ENCODE measurements around the gene ZW10. TPM values are rescaled to one million over a fixed set of nuclear protein-coding genes. Genes with fewer than 3 reads are reported as not detected.
A peak's percentile ranks its signal among the peaks of the same experiment; 100 is the strongest.

The ZW10 gene
- total and polyA plus RNA-seq, 2 of the 13 experiments (the other 11 are each of a cell fraction or from before 2014, with no cell fraction given), result 5.8 to 31.3 TPM

DNA sequence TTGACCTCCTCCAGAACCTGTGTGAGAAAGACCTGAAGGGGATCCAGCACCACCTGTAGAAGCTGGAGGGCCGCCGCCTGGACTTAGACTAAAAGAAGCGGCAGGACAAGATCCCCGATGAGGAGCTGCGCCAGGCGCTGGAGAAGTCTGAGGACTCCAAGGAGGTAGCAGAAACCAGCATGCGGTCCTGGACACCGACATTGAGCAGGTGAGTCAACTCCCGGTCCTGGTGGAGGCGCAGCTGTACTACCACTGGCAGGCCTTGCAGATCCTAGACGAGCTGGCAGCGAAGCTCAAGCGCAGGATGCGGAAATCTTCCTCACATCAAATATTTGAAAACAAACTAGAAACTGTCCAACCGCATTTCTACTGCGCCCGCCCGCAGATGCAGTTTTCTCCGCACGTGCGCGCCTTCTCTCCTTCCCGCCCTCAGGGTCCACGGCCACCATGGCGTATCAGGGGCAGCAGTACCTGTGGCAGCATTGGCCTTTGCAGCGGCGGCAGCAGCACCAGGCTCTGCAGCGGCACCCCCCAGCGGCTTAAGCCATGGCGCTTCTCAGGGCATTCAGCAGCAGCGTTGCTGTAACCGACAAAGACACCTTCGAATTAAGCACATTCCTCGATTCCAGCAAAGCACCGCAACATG is 16.3 kb upstream of the ZW10 start:
- no peaks in the 10 kb centered on the region for H3K36me3 ChIP-seq (replicated peaks in 1 of 2; ENCODE audit: control insufficient read depth in 1 of 2, insufficient read depth in 2 of 2, low read length in 2 of 2)
- TF ChIP-seq NPAS2 (CRISPR knock-in tag; IDR thresholded peaks at IDR 0.05; ENCODE audit: borderline replicate concordance) (no peak), ZNF639 (CRISPR knock-in tag; conservative IDR thresholded peaks at IDR 0.05) (no peak), AGO2 (optimal IDR thresholded peaks at IDR 0.05; ENCODE audit: low read depth, low read length) (no peak), SMYD3 (CRISPR knock-in tag; IDR thresholded peaks at IDR 0.05) (no peak), ZNF576 (CRISPR knock-in tag; IDR thresholded peaks at IDR 0.05) (no peak), MXD1 (CRISPR knock-in tag; IDR thresholded peaks at IDR 0.05) (no peak), REL (CRISPR knock-in tag; conservative IDR thresholded peaks at IDR 0.05) (no peak), ZBTB37 (CRISPR knock-in tag; IDR thresholded peaks at IDR 0.05) (no peak), SNRNP70 (IDR thresholded peaks at IDR 0.05; ENCODE audit: low read depth, low read length) (no peak), RAD51 (IDR thresholded peaks at IDR 0.05; ENCODE audit: borderline replicate concordance) (no peak), SNAI1 (CRISPR knock-in tag; IDR thresholded peaks at IDR 0.05; ENCODE audit: borderline replicate concordance) (no peak), ZNF230 (CRISPR knock-in tag; IDR thresholded peaks at IDR 0.05) (no peak), ZNF790 (CRISPR knock-in tag; IDR thresholded peaks at IDR 0.05; ENCODE audit: borderline replicate concordance) (no peak), ZFX (CRISPR knock-in tag; IDR thresholded peaks at IDR 0.05; ENCODE audit: low read depth) (no peak), MAZ (IDR thresholded peaks at IDR 0.05; ENCODE audit: borderline replicate concordance, low read depth, low read length) (no peak), MAZ (CRISPR knock-in tag; IDR thresholded peaks at IDR 0.05; ENCODE audit: low read depth) (no peak)
- TF ChIP-seq, protein P1, sequence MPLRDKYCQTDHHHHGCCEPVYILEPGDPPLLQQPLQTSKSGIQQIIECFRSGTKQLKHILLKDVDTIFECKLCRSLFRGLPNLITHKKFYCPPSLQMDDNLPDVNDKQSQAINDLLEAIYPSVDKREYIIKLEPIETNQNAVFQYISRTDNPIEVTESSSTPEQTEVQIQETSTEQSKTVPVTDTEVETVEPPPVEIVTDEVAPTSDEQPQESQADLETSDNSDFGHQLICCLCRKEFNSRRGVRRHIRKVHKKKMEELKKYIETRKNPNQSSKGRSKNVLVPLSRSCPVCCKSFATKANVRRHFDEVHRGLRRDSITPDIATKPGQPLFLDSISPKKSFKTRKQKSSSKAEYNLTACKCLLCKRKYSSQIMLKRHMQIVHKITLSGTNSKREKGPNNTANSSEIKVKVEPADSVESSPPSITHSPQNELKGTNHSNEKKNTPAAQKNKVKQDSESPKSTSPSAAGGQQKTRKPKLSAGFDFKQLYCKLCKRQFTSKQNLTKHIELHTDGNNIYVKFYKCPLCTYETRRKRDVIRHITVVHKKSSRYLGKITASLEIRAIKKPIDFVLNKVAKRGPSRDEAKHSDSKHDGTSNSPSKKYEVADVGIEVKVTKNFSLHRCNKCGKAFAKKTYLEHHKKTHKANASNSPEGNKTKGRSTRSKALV (CRISPR knock-in tag; IDR thresholded peaks at IDR 0.05), result no peak
- CTCF ChIA-PET (ENCODE audit: low intra/inter-chr PET ratio, low total read pairs), result no interaction called here
- POLR2A ChIA-PET, result no interaction called here
- H3K27ac ChIP-seq (ENCODE audit: extremely low read length, insufficient read depth, low read length), result no peak overlapping the region
- H3K79me2 ChIP-seq (ENCODE audit: insufficient read depth, low read length), result no peaks in the 10 kb centered on the region
- DNase-seq (ENCODE audit: low spot score), result no peak
- FAIRE-seq, result no peak
- no peaks in the 10 kb centered on the region for H4K20me1 ChIP-seq (ENCODE audit: insufficient read depth, low read length)
- no peak overlapping the region for H3K4me3 ChIP-seq (replicated peaks in 1 of 3; ENCODE audit: insufficient read depth in 1 of 3, low read depth in 2 of 3, low read length in 3 of 3)
- H3K4me1 ChIP-seq (ENCODE audit: insufficient read depth, low read length), result no peaks in the 10 kb centered on the region
- 0 out of 3 replicates have a peak, but pooled peaks have one; percentile 31 for ATAC-seq
- in situ Hi-C loops (cut with HindIII; ENCODE audit: extremely low pct_ligation_motif_present, low pct_unique_long_range_greater_than_20kb) (no loop called here), intact Hi-C loops (cut with micrococcal nuclease; ENCODE audit: unreplicated experiment) (no loop called here)
- H3K9me3 ChIP-seq (ENCODE audit: low read length), result no peaks in the 10 kb centered on the region
- no peak overlapping the region for H2AFZ ChIP-seq (ENCODE audit: low read length)
- H3K4me2 ChIP-seq (ENCODE audit: low read depth, low read length), result no peak overlapping the region
- no peaks in the 10 kb centered on the region; a peak in 2 of 5 replicates for H3K27me3 ChIP-seq (ENCODE audit: control insufficient read depth in 1 of 2, insufficient read depth in 2 of 2, low read length in 2 of 2)
- no TSS peak for BruUV-seq (replicated peaks)
- H3K9ac ChIP-seq (ENCODE audit: insufficient read depth, low read depth, low read length), result no peak overlapping the region
- 93% methylated on average over 25 of the region's 35 CpGs for WGBS (ENCODE audit: low lambda C conversion rate)

Data from HepG2 (cell line).